GM18505 (cell line): ENCODE data around the gene SEMA3C.

Experiments used
- ATAC-seq: cut with Tn5 transposase; IDR thresholded peaks from one replicate; pipeline ENCODE4 v1.9.1; 2021; ENCODE audit not compliant: unreplicated experiment
- POLR2A ChIP-seq: IDR thresholded peaks from 4 replicates; pipeline ENCODE4 v1.6.1; 2011; ENCODE audit warnings: borderline replicate concordance; ENCODE audit not compliant: insufficient read depth, insufficient read length; ENCODE audit errors: extremely low read depth

Gene SEMA3C

GRCh38 chr7:80871228-80871627, 47.6 kb downstream of the SEMA3C start:
- TF ChIP-seq POLR2A: no peak
- ATAC-seq: no peak

- no peak for TF ChIP-seq POLR2A
- ATAC-seq: no peak
These were observed 48.0 kb downstream of the SEMA3C start for GRCh38 chr7:80870813-80871212.

DNA sequence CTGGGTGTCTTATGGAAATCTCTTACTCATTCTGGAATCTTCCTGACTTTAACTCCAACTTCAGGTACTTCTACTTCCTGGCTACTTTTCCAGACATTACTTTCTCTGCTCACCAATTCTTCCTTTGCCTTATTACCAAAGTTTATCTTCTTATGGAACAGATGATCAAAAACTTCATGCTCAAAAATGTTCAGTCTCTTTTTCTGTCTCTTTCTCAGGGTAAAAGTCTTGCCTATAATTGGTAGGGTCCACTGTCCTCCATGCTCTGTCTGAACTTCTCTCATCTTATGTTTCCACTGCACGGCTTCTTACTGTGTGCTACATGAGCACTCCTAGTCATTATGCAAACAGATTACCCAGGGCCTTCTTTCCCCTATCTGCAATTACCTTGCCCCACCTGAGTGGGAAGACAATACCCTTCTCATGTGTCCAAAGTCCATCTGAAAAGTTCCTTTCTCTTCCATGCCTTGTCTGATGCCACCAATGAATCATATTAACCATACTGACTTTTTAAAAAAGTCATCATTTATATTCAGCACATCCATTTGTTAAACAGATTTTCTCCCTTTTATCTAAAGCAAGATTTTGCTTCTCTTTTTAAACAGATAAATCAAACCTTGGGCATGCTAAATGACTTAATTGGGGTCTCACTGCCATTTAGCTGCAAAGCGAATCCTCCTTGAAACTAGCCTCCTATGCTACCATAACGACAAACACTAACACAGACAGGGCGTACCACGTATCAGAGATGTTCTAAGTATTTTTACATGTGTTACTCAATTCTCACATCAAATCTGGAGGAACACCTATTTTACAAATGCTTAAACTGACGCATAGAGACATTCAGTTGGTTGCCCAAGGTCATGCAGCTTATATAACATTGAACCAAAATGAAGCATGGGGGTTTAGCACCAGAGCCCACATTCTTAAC, 48.8 kb downstream of the SEMA3C start:
- no peak for ATAC-seq
- TF ChIP-seq POLR2A: no peak

- no peak for TF ChIP-seq POLR2A
- no peak for ATAC-seq
These were observed 49.6 kb downstream of the SEMA3C start for GRCh38 chr7:80869106-80869784.

- no peak for ATAC-seq
These were observed 50.3 kb downstream of the SEMA3C start for GRCh38 chr7:80868566-80868965.

GRCh38 chr7:80860554-80860953, 58.3 kb downstream of the SEMA3C start:
- ATAC-seq: no peak
- TF ChIP-seq POLR2A: no peak

More at GRCh38 chr7:80868566-80868965, 50.3 kb downstream of the SEMA3C start:
- TF ChIP-seq POLR2A: no peak

- no peak for TF ChIP-seq POLR2A
- ATAC-seq: no peak
These were observed 59.4 kb downstream of the SEMA3C start for GRCh38 chr7:80859272-80859970.

GRCh38 chr7:80858141-80858903, 60.5 kb downstream of the SEMA3C start:
- ATAC-seq: peak; percentile 71

GRCh38 chr7:80856769-80857168, 62.1 kb downstream of the SEMA3C start:
- ATAC-seq: no peak
- TF ChIP-seq POLR2A: no peak

More at GRCh38 chr7:80858141-80858903, 60.5 kb downstream of the SEMA3C start:
- TF ChIP-seq POLR2A: no peak

DNA sequence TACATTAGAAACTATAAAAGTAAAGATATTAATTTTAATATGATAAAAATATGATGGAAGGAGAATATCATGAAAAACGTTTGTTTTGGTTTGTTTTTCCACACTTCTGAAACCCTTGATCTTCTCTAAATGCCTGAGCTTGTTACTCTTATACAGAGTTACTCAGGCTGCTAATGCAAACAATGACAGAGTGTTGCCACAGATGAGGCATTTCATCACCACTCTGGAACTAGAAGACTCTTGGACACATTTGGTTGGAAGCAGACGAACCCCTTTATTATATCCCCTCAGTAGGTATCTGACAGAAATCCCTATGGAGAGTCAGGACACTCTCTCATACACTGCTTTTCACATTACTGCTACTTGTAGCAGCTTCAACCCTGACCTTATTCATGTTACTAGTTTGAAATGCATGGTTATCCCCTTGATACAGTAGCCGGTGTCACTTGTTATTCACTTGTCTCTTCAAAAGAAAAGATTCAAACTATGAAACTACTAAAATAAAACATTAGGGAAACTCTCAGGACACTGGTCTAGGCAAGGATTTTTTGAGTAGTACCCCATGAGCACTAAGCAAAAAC, 66.9 kb downstream of the SEMA3C start:
- no peak for TF ChIP-seq POLR2A
- ATAC-seq: no peak

- TF ChIP-seq POLR2A: no peak
- no peak for ATAC-seq
These were observed 70.0 kb downstream of the SEMA3C start for GRCh38 chr7:80848841-80849240.

DNA sequence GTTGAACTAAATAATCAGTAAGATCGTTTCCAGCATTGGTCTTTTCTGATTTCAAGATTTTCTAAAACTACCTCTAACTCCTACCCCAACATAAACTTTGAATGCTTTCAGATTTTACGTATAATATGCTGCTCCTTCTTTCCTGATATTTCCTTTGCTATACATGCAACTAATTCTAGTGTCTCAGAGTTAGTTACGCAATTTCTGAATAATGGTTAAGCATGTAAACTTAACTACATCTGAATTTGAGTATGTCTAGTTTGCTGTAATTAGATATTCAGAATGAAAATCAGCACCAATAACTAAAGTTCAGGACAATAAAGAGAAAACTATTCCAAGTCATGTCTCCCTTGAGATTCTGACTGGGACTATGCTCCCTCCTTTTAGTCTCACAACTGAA, 71.0 kb downstream of the SEMA3C start:
- TF ChIP-seq POLR2A: no peak
- ATAC-seq: no peak
